Measurements from ENCODE around the gene SHISAL2A.

The SHISAL2A gene

DNA sequence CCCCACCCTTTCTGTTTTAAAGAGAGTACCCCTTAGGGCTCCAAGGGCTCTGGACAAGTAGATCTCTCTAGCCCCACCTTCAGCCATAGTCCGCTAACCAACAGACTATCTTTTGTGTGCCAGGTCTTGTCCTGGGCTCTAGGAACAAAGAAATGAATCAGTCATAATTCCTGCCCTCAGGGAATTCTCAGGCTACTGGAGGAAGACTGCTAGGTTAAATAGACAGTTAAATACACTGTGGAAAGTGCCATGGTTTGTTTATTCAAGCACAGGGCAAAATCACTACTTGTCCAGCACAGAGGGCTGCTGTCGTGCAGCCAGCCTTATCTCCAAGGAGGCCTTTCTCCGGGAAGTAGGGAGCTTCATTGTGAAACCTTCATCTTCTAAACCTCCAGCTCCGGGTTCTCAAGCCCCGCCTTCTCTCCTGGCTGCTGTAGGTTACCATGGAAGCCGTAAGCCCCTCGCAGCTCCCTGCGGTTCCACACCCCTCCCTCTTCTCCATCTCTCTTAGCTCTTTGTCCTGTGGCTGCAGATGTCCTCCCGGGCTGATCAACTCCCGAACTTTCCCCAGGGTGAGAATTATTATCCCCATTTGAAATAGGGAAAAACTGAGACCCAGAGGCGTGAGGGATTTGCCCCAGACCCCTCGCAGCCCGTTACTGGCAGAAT, 29.8 kb downstream of the SHISAL2A start:
- DNase-seq: peak; percentile 91

DNA sequence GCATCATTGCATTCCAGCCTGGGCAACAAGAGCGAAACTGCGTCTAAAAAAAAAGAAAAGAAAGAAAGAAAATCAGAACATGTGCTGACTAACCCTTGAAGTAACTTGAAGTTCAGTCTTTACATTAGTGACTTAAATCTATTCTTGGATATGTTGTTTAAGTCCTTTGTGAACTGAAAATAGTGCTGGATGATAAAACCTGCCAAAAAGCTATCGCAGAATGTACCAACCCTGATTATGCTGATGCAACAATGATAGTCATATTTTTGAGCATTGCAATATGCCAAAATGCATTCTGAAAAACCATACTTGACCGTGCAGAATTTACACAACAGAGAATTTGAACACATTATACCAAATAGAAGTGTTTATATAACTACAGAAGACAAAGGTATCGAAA, 30.7 kb downstream of the SHISAL2A start:
- DNase-seq: no peak

DNA sequence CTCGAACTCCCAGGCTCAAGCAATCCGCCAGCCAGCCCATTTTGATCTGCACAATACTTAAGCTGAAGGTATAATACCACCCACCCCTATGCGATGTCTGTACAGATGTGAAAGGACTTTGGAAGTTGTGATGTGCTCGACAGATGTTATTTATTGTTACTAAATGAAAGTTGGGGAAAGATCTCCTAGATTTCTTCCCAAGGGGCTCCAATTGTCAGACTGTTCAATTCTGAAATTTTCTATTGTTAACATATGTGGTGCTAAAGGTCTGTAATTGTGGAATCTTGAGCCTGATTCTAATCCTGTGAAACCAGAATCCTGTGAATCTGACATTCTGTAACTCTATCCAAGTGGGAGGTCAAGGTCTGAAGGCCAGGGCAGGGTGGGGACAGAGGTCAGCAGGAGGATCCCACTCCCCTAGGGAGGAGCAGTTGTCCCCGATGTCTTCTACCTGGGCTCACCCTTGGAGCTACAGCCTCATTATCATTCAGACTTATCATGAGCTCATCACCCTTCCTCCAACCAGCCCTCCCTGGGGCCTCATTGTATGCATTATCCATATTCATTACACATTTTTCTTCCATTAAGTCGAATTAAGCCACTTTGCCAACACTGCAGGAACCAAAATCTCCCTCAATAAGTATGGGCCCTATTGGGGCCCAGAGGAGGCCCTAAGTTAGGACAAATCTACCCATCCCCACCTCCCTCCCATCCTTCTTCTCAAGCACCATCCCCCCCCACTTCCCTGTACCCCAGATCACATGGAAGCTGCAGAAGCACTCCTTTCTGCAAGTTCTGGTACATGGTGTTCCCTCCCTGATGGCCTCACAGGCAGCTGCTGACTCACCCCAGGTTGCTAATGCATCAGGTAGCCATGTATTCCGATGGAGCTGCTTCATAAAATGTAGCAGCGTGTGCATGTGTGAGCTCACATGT, 32.3 kb downstream of the SHISAL2A start:
- DNase-seq: no peak

DNA sequence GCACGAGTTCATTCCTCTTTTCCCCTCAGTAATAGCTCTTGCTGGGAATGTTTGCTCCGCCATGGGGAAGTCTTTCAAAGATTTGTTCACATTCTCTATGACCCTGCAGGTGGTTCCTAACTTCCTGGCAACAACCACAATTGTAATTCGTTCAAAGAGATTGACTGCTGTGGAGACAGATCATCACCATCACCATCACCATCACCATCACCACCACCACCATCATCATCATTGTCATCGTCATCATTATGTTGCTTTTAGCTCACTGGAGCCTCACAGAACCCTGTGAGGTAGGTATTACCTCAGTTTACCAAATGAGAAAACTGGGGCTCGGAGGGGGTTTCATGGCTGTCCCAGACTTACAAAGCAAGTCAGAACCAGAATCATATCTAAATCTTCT, 34.3 kb downstream of the SHISAL2A start:
- no peak for DNase-seq

DNA sequence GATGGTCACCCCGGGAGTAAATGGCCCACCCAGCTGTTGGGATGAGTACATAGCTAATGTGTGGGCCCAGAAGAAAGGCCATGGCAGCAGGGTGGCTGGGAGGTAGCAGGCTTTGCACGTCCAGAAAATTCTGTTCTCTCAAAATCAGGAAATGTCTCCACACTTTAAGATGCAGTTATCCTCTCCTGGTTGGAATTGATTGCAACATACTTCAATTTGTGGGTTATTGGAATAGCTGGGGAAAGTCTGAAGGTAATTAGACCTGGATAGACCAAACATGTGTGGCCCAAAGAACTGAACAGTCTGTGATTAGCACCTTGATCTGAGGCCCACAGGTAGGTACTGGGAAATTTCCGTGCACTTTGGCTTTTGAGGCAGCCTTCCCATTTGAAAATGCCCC, 35.0 kb downstream of the SHISAL2A start:
- no peak for DNase-seq

DNA sequence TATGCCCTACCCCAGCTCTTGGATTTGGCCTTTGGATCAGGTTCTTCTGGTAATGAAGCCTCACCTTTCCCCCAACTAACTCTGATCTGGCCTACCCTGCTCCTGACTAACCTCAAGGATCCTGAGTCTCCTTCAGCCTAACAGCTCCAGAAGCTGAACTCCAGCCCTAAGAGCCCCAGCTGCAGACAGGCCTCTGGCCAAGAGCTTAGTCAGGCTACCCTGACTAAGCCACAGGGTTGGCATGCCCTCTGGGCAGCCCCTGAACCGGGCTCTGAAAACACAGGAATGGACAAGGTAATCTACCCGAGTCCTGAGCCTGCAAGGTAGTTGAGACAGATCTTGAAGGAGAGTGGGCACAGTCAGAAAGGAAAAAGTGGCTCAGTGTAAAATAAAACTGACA, 35.7 kb downstream of the SHISAL2A start:
- DNase-seq: no peak

DNA sequence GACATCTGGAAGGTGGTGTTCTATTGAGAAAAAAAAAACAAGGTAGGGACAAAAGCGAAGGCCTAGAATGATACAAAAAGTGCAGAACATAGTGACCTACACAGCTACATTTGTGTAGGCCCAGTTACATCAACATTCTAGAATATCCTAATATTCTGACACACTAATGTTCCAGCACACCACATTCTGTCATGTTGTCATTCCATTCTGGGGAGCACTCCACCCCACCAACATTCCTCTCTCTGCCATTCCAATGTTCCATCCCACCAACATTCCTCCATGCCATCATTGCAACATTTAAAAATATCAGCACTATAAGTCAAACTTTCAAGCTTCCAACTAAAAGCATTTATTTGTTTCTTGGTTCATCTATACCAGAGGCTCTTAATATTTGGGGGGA, 36.7 kb downstream of the SHISAL2A start:
- DNase-seq: no peak

DNA sequence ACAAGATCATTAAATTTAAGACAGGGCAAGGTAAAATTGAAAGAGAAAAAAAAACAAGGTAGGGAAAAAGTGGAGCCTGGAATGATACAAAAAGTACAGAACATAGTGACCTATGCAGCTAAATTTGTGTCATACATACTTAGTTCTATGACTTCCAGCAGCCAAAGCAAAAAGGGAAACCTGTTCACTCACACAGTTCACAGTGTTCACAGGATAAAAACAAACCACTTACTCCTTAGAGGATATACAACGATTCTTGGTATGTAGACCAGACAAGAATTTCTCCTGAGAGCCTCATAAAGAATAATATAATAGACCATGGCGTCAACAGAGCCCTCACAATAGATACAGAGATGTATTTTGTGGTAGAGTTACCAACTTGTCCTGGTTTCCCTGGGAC, 37.6 kb downstream of the SHISAL2A start:
- DNase-seq: no peak

DNA sequence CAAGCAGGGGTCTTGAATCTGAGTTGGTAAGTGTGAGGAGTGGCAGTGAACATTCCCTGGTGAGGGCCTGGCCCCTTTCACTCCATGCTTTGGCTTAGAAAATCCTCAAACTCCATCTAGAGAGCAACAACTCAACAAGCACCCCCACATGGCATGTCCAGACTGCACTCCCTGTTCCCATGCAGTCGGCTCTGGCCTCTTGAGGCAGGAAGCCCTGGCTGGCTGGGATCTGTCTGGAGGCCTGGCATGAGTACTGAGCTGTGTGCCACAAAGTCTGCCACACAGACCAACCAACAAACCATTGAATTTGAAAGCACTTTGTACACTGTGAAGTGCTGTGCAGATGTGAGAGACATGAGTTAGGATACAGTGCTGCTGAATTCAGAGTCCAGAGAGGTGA, 40.0 kb downstream of the SHISAL2A start:
- DNase-seq: no peak

DNA sequence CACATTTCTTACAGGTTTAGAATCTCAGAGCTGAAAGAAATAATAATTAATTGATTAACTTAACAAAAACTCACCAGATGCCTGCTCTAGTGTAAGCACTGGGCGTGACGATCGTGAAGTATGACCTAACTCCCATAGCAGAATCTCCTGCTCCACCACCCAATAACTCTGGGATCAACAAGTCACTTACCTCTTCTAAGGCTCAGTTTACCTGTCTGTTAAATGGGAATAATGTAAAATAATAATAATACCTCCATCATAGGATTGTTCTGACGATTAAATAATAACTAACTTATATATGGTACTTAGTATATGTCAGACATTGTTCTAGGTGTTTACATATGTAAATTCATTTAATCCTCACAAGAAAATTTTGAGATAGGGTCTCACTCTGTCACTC, 40.5 kb downstream of the SHISAL2A start:
- DNase-seq: no peak

DNA sequence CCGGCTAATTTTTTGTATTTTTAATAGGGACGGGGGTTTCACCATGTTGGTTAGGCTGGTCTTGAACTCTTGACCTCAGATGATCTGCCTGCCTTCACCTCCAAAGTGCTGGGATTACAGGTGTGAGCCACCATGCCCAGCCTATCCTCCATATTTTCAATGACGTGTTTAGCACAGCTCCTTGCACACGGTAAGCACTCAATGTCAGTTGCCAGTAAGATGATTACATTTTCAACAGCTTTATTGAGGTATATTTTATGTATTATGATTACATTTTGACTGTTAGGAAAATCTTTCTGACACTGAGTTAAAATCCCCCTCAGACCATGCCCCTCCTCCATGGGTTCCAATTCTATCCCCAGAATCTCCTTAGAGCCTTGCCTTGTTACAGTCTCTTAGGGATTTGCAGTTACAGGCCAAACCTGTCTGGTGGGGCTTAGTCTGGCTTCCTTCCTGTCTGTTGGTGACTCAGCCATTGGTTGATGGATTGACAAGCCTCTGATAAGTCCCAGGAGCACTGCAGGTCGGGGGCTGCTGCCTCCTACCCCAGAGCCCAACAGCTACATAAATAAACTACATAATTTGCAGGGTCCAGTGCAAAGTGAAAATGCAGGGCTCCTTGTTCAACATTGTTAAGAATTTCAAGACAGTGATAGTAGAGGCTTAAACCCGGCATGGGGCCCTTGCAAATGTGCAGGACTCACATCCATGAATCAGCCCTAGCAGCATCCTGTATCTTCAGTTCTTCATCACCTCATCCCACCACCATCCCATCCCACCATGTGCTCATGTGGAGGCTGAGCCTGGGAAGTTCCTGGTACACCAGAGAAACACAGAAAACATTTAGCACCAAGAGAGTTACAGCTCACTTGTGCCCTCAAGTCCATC, 41.8 kb downstream of the SHISAL2A start:
- DNase-seq: no peak

DNA sequence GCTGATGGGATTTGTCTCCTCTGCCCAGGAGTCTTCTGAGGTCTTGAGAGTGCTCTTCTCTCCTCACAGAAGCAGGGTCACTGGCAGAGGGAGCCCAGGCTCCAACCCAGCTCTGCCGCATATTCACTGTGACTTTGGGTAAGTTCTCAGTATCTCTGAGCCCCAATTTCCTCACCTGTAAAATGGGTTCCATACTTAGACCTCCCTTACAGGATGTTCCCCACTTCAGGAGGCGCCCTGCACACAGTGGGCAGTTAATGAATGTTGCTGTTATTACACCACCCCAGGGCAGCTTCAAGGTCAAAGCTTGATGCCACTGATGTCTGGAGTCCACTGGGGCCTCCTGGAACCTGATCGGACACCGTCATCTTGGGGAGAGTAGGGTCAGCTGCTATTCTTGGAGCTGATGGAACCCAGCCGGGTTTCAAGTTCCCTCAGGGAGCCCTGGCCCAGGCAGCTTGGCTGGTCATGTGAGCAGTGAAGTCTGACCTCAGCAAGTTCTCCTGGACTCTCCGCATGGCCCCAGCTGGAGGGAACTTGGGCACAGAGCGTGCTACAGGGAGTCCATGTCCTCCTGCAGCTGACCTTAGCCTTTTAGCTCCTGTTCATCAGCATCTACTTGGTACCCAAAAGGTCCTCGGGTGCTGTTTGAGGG, 43.4 kb downstream of the SHISAL2A start:
- no peak for DNase-seq

DNA sequence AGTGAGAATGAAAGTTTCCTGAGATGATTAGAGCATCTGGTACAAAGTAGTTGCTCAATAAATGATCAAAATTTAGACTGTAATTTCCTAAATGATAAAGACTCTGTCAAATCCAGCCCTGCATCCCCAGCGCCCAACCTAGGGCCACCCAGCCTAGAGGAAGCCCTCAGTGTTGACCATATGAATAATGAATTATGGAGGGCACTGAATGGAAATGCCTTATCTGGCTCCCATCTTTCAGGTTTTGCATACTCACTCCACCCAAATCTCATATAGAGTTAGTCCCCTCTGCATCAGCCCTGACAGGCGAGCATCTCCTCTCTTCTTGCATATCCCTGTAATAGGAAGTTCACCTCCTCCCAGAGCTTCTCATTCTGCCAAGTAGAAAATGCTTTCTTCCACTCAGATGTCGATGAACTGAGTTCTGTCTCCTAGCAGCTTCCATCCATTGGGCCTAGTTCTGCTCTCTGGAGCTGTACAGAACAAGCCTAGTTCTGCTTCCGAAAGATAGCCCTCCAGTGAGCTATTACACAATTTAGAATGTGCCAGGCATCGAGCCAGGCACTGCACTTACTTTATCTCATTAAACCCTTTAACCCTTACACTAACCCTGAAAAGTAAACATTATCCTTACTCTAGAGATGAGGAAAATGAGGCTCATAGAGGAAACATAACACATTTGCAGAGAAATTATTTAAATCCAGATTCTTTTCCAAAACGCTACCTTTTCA, 44.3 kb downstream of the SHISAL2A start:
- DNase-seq: no peak

DNA sequence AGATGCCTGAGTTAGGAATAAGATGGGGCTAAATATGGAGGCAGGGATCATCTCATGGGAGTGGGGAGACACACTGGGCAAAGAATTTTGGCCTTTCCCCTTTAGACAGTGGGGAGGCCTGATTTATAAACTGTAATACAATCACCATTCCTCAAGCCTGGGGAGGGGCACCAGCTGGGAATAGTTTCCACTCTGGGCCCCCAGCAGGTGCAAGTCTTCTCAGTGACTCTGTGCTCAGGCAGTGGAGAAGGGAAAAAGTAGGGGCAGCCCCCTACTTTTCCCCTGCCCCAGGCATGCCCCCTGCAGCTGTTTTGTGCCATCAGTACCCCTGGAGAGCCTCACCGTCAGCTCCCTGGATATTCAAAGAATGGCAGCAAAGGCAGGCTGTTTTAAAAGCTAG, 46.1 kb downstream of the SHISAL2A start:
- DNase-seq: no peak

DNA sequence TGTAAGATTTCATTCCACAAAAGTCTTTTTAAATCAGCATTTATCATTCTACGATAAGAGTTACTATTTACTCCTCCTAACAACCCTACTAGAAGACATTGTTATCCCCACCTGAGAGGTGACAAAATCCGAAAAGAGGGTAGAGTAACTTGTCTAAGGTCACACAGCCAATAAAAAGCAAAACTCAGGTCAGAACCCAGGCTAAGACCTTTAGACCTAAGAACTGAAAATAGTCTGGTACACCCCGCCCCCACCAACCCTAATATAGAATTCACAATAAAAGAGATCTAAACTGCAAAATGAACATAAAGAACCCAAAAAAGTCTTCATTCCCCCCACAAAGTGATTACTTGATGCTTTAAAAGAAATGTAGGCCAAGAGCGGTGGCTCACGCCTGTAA, 46.5 kb downstream of the SHISAL2A start:
- no peak for DNase-seq

DNA sequence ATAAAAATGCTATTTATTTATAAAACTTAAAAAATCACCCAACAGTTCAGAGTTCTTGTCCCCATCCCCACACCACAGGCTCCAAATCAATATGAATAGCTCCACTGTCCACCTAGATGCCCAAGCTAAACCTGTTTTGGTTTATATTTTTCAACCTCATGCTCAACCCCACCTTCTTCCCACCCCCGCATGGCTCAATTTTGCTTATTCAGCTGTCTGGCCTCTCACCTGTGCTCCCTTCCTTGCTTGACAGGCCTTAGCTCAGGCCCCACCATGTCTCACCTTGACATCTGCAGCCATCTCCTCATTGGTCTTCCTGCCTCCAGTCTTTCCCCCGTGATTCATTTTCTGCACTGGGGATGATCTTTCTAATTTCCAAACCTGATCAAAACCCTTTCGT, 47.4 kb downstream of the SHISAL2A start:
- no peak for DNase-seq

DNA sequence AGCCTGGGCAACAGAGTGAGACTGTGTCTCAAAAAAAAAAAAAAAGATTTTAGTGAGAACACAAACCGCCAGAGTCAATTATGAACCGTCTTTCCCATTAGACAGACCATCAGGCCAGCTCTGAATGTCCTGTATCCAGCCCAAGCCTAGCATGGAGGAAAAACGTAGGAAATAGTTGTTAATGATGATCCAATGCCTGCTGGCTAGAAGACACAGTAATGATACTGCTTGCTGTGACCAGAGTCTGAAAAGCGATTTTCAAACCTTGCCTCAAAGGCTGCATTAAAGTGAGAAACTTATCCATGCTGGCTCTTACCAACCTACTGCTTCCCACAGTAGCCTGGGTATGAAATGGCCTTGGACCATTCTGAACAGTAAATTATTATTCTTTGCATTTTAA, 48.2 kb downstream of the SHISAL2A start:
- DNase-seq: no peak

DNA sequence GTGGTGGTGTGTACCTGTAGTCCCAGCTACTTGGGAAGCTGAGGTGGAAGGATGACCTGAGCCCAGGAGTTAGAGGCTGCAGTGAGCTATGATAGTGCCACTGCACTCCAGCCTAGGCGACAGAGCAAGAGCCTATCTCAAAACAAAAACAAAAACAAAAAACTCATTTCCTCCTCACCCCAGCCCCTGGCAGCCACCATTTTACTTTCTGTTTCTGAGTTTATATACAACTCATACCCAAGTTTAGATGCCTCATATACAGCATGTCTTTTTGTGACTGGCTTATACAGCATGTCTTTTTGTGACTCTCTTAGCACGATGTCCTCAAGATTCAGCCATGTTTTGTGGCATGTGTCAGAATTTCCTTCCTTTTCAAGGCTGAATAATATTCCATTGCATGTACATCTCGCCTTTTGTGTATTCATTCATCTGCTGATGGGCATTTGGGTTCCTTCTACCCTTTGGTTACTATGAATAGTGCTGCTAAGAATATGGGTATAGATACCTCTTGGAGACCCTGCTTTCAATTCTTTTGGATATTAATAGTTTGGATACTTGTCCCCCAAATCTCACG, 50.5 kb downstream of the SHISAL2A start:
- DNase-seq: no peak

DNA sequence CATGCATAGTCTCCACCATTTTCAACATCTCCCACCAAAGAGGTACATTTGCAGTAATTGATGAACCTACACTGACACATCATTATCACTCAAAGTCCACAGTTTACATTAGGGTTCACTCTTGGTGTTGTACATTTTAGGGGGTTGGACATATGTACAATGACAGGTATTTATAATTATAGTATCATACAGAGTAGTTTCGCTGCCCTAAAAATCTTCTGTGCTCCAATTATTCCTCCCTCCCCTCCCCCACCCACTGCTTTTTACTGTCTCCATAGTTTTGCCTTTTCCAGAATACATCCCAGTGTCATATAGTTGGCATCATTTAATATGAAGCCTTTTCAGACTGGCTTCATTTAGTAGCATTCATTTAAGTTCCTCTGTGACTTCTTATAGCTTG, 51.6 kb downstream of the SHISAL2A start:
- DNase-seq: no peak

DNA sequence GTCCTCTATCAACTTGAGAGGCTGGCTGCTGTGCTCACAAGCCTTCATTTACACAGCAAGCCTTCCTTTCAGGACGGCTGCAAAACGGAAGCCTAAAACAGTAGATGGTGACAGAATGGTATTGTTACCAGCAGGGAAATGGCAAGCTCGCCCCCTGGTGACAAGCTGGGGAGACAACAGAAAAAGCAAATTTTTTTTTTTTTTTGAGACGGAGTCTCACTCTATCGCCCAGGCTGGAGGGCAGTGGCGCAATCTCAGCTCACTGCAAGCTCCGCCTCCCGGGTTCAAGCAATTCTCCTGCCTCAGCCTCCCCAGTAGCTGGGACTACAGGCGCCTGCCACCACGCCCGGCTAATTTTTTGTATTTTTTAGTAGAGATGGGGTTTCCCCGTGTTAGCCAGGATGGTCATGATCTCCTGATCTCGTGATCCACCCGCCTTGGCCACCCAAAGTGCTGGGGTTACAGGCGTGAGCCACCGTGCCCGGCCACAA, 53.3 kb downstream of the SHISAL2A start:
- peak; percentile 80 for DNase-seq

DNA sequence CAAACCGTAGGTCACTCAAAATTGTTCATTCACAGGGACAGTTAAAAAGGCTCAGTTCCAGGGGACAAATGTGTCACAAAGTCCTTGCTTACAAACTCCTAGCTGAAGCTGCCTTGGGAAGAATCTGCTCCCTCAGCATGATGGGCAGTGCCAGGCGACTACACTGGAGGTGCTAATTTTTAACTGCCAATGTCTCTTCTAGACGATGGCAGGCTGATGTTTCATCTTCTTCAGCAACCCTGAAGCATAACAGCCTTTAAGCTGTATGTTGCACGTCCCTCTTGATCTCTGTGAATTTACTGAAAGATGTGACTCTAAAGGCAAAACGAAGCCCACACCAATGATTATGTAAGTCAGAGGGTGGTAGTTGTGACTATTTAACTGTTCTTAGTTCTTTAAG, 53.9 kb downstream of the SHISAL2A start:
- no peak for DNase-seq

DNA sequence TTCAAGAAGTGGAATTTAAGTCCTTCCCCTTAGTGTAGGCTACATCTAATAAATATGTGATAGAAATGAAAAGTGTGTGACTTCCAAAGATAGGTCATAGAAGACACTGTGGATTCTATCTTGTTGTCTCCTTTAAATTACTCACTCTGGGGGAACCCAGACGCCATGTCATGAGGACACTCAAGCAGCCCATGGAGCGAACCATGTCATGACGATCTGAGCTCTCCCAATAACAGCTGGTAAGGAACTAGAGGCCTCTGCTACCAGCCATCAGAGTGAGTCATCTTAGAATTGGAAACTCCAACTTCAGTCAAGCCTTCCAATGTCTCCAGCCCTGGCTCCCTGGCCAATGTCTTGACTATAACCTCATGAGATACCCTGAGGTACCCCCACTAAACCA, 58.9 kb downstream of the SHISAL2A start:
- no peak for DNase-seq

Measured in retina (tissue), 1 donor.